HG02870 (cell line): ENCODE measurements around the gene PAPOLG.

Experiments used
- ATAC-seq: cut with Tn5 transposase; IDR thresholded peaks from one replicate; pipeline ENCODE4 v1.9.1; 2021; ENCODE audit warnings: mild to moderate bottlenecking, moderate library complexity; ENCODE audit not compliant: unreplicated experiment

PAPOLG gene

GRCh38 chr2:60756097-60757087 lies at the start of gene PAPOLG:
Gene PAPOLG (plus strand): TSS chr2:60756268. CDS start chr2:60756479, 211 bp downstream.
- peak; percentile 98 for ATAC-seq

- ATAC-seq: no peak
Observed at GRCh38 chr2:60707750-60708371, 48.2 kb upstream of the PAPOLG start.

- ATAC-seq: no peak
Observed at GRCh38 chr2:60708630-60709320, 47.3 kb upstream of the PAPOLG start.

- ATAC-seq: no peak
Observed at GRCh38 chr2:60710707-60711106, 45.4 kb upstream of the PAPOLG start.

GRCh38 chr2:60715561-60715960 lies 40.5 kb upstream of the PAPOLG start:
- no peak for ATAC-seq

GRCh38 chr2:60717691-60718090 lies 38.4 kb upstream of the PAPOLG start:
- ATAC-seq: no peak

- ATAC-seq: no peak
Observed at GRCh38 chr2:60719331-60719730, 36.7 kb upstream of the PAPOLG start.

- ATAC-seq: no peak
Observed at GRCh38 chr2:60725466-60725865, 30.6 kb upstream of the PAPOLG start.

GRCh38 chr2:60728855-60729254 lies 27.2 kb upstream of the PAPOLG start:
- no peak for ATAC-seq

- no peak for ATAC-seq
Observed at GRCh38 chr2:60735496-60736250, 20.4 kb upstream of the PAPOLG start.

GRCh38 chr2:60738679-60739078 lies 17.4 kb upstream of the PAPOLG start:
- no peak for ATAC-seq

- no peak for ATAC-seq
Observed at GRCh38 chr2:60739156-60739555, 16.9 kb upstream of the PAPOLG start.

- no peak for ATAC-seq
Observed at GRCh38 chr2:60741576-60741975, 14.5 kb upstream of the PAPOLG start.

- no peak for ATAC-seq
Observed at GRCh38 chr2:60742419-60742818, 13.6 kb upstream of the PAPOLG start.

GRCh38 chr2:60745330-60745729 lies 10.7 kb upstream of the PAPOLG start:
- ATAC-seq: no peak

- no peak for ATAC-seq
Observed at GRCh38 chr2:60745761-60746160, 10.3 kb upstream of the PAPOLG start.

- ATAC-seq: no peak
Observed at GRCh38 chr2:60746318-60746717, 9.8 kb upstream of the PAPOLG start.

GRCh38 chr2:60759654-60760053 lies 3.6 kb downstream of the PAPOLG start:
- ATAC-seq: no peak

GRCh38 chr2:60764736-60765534 lies 8.9 kb downstream of the PAPOLG start:
- ATAC-seq: no peak

- ATAC-seq: no peak
Observed at GRCh38 chr2:60766283-60766682, 10.2 kb downstream of the PAPOLG start.
